Measurements from ENCODE around the gene OLA1.

GRCh38 chr2:174066871-174067270, 181.5 kb downstream of the OLA1 start:
- no peak for TF ChIP-seq GATA3 (IDR thresholded peaks at IDR 0.05; ENCODE audit: low read depth, low read length)
- TF ChIP-seq GATA2 (IDR thresholded peaks at IDR 0.05; ENCODE audit: low read depth, low read length) = no peak
